HepG2 (cell line): ENCODE measurements around the gene VAC14. TPM values are rescaled to one million over a fixed set of nuclear protein-coding genes. Genes with fewer than 3 reads are reported as not detected.

ENCODE experiments used
- AHR ChIP-seq: IDR thresholded peaks from 2 replicates; pipeline ENCODE4 v1.6.1; 2018; ENCODE audit warnings: missing genetic modification reagents, missing compliant biosample characterization
- CCDC6 ChIP-seq: sonication (generic); formaldehyde crosslinking; IDR thresholded peaks from 2 replicates; pipeline ENCODE4 v1.8.1; 2022; ENCODE audit warnings: mild to moderate bottlenecking, missing genetic modification reagents, moderate library complexity
- HDAC6 ChIP-seq: fragments of 200-600 bp; sonication (generic); IDR thresholded peaks from 2 replicates; pipeline ENCODE4 v1.7.0; 2017; ENCODE audit warnings: mild to moderate bottlenecking, antibody characterized with exemption, low read length, low read depth
- IRF2 ChIP-seq: IDR thresholded peaks from 2 replicates; pipeline ENCODE4 v1.6.1; 2018; ENCODE audit warnings: missing genetic modification reagents, missing compliant biosample characterization
- MAF1 ChIP-seq: sonication (generic); formaldehyde crosslinking; IDR thresholded peaks from 2 replicates; pipeline ENCODE4 v1.5.0; 2020; ENCODE audit warnings: missing genetic modification reagents, borderline replicate concordance
- MAFF ChIP-seq: IDR thresholded peaks from 2 replicates; pipeline ENCODE4 v1.6.1; 2011; ENCODE audit warnings: low read depth, low read length, improper control_type of control experiment
- NR2F6 ChIP-seq, 2 experiments: IDR thresholded peaks; 2 replicates each; pipeline ENCODE4 v1.6.1; 2016; ENCODE audit warnings: antibody characterized with exemption in 1 of 2, mild to moderate bottlenecking in 1 of 2
- RFX5 ChIP-seq: IDR thresholded peaks from 2 replicates; pipeline ENCODE4 v1.6.1; 2011; ENCODE audit warnings: low read depth, low read length, improper control_type of control experiment
- RXRB ChIP-seq: IDR thresholded peaks from 2 replicates; pipeline ENCODE4 v1.6.1; 2016; ENCODE audit warnings: borderline replicate concordance, missing genetic modification reagents, missing compliant biosample characterization
- SKIL ChIP-seq: sonication (generic); formaldehyde crosslinking; IDR thresholded peaks from 2 replicates; pipeline ENCODE4 v1.8.0; 2022; ENCODE audit warnings: missing genetic modification reagents, mild to moderate bottlenecking, moderate library complexity, borderline replicate concordance
- SMARCE1 ChIP-seq: fragments of 450-650 bp; IDR thresholded peaks from 2 replicates; pipeline ENCODE4 v1.6.1; 2017; ENCODE audit warnings: borderline replicate concordance
- SOX6 ChIP-seq, 2 experiments: fragments of 450-650 bp in 1 of 2; sonication (generic) in 1 of 2; formaldehyde crosslinking in 1 of 2; IDR thresholded peaks; 2 replicates each; pipeline versions ENCODE4 v1.4.0 to v1.6.1; 2017 to 2020; ENCODE audit warnings: antibody characterized with exemption in 1 of 2, mild to moderate bottlenecking in 1 of 2, missing genetic modification reagents in 1 of 2
- ZBTB7A ChIP-seq: sonication (generic); formaldehyde crosslinking; IDR thresholded peaks from 2 replicates; pipeline ENCODE4 v1.8.0; 2022; ENCODE audit warnings: mild to moderate bottlenecking, missing genetic modification reagents
- ZFP41 ChIP-seq: sonication (generic); formaldehyde crosslinking; IDR thresholded peaks from 2 replicates; pipeline ENCODE4 v1.4.0; 2020; ENCODE audit warnings: mild to moderate bottlenecking, missing genetic modification reagents, borderline replicate concordance
- ZFP82 ChIP-seq: sonication (generic); formaldehyde crosslinking; IDR thresholded peaks from 2 replicates; pipeline ENCODE4 v1.5.1; 2020; ENCODE audit warnings: mild to moderate bottlenecking, missing genetic modification reagents, borderline replicate concordance
- ZFP90 ChIP-seq: sonication (generic); formaldehyde crosslinking; IDR thresholded peaks from 2 replicates; pipeline ENCODE4 v1.8.0; 2022; ENCODE audit warnings: missing genetic modification reagents, mild to moderate bottlenecking, inconsistent platforms, borderline replicate concordance
- ZNF101 ChIP-seq: sonication (generic); formaldehyde crosslinking; IDR thresholded peaks from 2 replicates; pipeline ENCODE4 v1.4.0; 2020; ENCODE audit warnings: mild to moderate bottlenecking, low read depth, missing genetic modification reagents, borderline replicate concordance
- ZNF24 ChIP-seq: fragments of 450-650 bp; IDR thresholded peaks from 2 replicates; pipeline ENCODE4 v1.6.1; 2017; ENCODE audit warnings: antibody characterized with exemption, mild to moderate bottlenecking
- ZNF33B ChIP-seq: sonication (generic); formaldehyde crosslinking; IDR thresholded peaks from 2 replicates; pipeline ENCODE4 v1.5.1; 2020; ENCODE audit warnings: mild to moderate bottlenecking, missing genetic modification reagents
- ZNF446 ChIP-seq: sonication (generic); formaldehyde crosslinking; IDR thresholded peaks from 2 replicates; pipeline ENCODE4 v1.5.0; 2020; ENCODE audit warnings: mild to moderate bottlenecking, missing genetic modification reagents
- ZNF605 ChIP-seq: sonication (generic); formaldehyde crosslinking; IDR thresholded peaks from 2 replicates; pipeline ENCODE4 v1.8.0; 2022; ENCODE audit warnings: mild to moderate bottlenecking, missing genetic modification reagents
- ZNF616 ChIP-seq: sonication (generic); formaldehyde crosslinking; IDR thresholded peaks from 2 replicates; pipeline ENCODE4 v1.5.0; 2020; ENCODE audit warnings: low read depth, mild to moderate bottlenecking, missing genetic modification reagents
- ZNF83 ChIP-seq: sonication (generic); formaldehyde crosslinking; IDR thresholded peaks from 2 replicates; pipeline ENCODE4 v1.4.0; 2020; ENCODE audit warnings: missing genetic modification reagents, mild to moderate bottlenecking, borderline replicate concordance
- ZSCAN12 ChIP-seq: sonication (generic); formaldehyde crosslinking; IDR thresholded peaks from 2 replicates; pipeline ENCODE4 v1.9.0; 2021; ENCODE audit warnings: mild to moderate bottlenecking, missing genetic modification reagents
- ZSCAN9 ChIP-seq: IDR thresholded peaks from 2 replicates; pipeline ENCODE4 v1.6.1; 2016; ENCODE audit warnings: borderline replicate concordance
- polyA plus RNA-seq, 8 experiments: library from polyadenylated mRNA; depleted of rRNA in 3 of 8; stranded (reverse) in 7 of 8; unstranded in 1 of 8; fragments of >200 nt; fragmentation: Illumina TruSeq in 4 of 8; extraction: Trizol in 4 of 8; gene quantifications; 2 replicates each; pipeline versions ENCODE4 v1.2.1 to v1.2.3, GENCODE V29; 2011 to 2016; ENCODE audit warnings: low read depth in 4 of 8, missing spikeins in 1 of 8, mixed read lengths in 1 of 8; ENCODE audit not compliant: insufficient read depth in 1 of 8
- total RNA-seq, 5 experiments: library from RNA; depleted of rRNA; stranded (reverse); fragments of >200 nt; fragmentation: Illumina TruSeq; extraction: Trizol; gene quantifications; 2 replicates each; pipeline ENCODE4 v1.2.3, GENCODE V29; 2016; ENCODE audit warnings: low read depth in 1 of 5
- TF ChIP-seq, protein P1 (sequence below): IDR thresholded peaks from 2 replicates; pipeline ENCODE4 v1.6.1; 2016; ENCODE audit warnings: low read depth, missing genetic modification reagents, missing compliant biosample characterization

VAC14 gene
- total and polyA plus RNA-seq, 2 of the 13 experiments (the other 11 are each of a cell fraction or from before 2014, with no cell fraction given): 23.5 to 24.6 TPM

- TF ChIP-seq, protein P1, sequence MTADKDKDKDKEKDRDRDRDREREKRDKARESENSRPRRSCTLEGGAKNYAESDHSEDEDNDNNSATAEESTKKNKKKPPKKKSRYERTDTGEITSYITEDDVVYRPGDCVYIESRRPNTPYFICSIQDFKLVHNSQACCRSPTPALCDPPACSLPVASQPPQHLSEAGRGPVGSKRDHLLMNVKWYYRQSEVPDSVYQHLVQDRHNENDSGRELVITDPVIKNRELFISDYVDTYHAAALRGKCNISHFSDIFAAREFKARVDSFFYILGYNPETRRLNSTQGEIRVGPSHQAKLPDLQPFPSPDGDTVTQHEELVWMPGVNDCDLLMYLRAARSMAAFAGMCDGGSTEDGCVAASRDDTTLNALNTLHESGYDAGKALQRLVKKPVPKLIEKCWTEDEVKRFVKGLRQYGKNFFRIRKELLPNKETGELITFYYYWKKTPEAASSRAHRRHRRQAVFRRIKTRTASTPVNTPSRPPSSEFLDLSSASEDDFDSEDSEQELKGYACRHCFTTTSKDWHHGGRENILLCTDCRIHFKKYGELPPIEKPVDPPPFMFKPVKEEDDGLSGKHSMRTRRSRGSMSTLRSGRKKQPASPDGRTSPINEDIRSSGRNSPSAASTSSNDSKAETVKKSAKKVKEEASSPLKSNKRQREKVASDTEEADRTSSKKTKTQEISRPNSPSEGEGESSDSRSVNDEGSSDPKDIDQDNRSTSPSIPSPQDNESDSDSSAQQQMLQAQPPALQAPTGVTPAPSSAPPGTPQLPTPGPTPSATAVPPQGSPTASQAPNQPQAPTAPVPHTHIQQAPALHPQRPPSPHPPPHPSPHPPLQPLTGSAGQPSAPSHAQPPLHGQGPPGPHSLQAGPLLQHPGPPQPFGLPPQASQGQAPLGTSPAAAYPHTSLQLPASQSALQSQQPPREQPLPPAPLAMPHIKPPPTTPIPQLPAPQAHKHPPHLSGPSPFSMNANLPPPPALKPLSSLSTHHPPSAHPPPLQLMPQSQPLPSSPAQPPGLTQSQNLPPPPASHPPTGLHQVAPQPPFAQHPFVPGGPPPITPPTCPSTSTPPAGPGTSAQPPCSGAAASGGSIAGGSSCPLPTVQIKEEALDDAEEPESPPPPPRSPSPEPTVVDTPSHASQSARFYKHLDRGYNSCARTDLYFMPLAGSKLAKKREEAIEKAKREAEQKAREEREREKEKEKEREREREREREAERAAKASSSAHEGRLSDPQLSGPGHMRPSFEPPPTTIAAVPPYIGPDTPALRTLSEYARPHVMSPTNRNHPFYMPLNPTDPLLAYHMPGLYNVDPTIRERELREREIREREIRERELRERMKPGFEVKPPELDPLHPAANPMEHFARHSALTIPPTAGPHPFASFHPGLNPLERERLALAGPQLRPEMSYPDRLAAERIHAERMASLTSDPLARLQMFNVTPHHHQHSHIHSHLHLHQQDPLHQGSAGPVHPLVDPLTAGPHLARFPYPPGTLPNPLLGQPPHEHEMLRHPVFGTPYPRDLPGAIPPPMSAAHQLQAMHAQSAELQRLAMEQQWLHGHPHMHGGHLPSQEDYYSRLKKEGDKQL (CRISPR knock-in tag): no peak
- no peak for TF ChIP-seq RXRB (CRISPR knock-in tag)
- no peak for TF ChIP-seq ZSCAN9 (CRISPR knock-in tag)
- TF ChIP-seq HDAC6: no peak
- TF ChIP-seq RFX5: no peak
- no peak for TF ChIP-seq ZFP41 (CRISPR knock-in tag)
- TF ChIP-seq ZBTB7A (CRISPR knock-in tag): 0 out of 2 replicates have a peak, but pooled peaks have one; percentile 9
- 0 out of 2 replicates have a peak, but pooled peaks have one; percentile 2 for TF ChIP-seq NR2F6 (IDR thresholded peaks at IDR 0.05)
- no peak for TF ChIP-seq NR2F6 (CRISPR knock-in tag; IDR thresholded peaks at IDR 0.05)
- no peak for TF ChIP-seq ZNF446 (CRISPR knock-in tag)
- no peak for TF ChIP-seq AHR
- no peak for TF ChIP-seq SKIL (CRISPR knock-in tag)
- TF ChIP-seq MAFF: no peak
- no peak for TF ChIP-seq CCDC6 (CRISPR knock-in tag)
- TF ChIP-seq SOX6 (IDR thresholded peaks at IDR 0.05): no peak
- TF ChIP-seq SOX6 (CRISPR knock-in tag; IDR thresholded peaks at IDR 0.05): no peak
- no peak for TF ChIP-seq ZNF605 (CRISPR knock-in tag)
- no peak for TF ChIP-seq IRF2 (CRISPR knock-in tag)
- TF ChIP-seq ZNF33B (CRISPR knock-in tag): no peak
- no peak for TF ChIP-seq MAF1 (CRISPR knock-in tag)
- no peak; the same call in 1 of the 2 replicates for TF ChIP-seq ZNF83 (CRISPR knock-in tag)
- no peak for TF ChIP-seq ZNF616 (CRISPR knock-in tag)
- TF ChIP-seq ZSCAN12 (CRISPR knock-in tag): no peak
- no peak for TF ChIP-seq ZNF24
- no peak for TF ChIP-seq SMARCE1
- no peak for TF ChIP-seq ZFP82
- TF ChIP-seq ZFP90: peak; percentile 58; the same call in 1 of the 2 replicates
- TF ChIP-seq ZNF101: no peak
Measured at GRCh38 chr16:70723740-70724145, 77.2 kb downstream of the VAC14 start (continued).
